ENCODE measurements around the gene NCF1. TPM values are rescaled to one million over a fixed set of nuclear protein-coding genes. Genes with fewer than 3 reads are reported as not detected.
"Not testable (repeated sequence)": the region's sequence is repeated elsewhere in the genome, so short reads cannot be mapped to it uniquely, and the experiment has no call there.

Gene NCF1
- total and polyA plus RNA-seq, 2 of the 4 experiments (the other 2 are of a cell fraction), result not detected

GRCh38 chr7:74753921-74754482, 19.8 kb upstream of the NCF1 start:
- H2AK5ac ChIP-seq (ENCODE audit: low read depth, low read length); H3K9me1 ChIP-seq (ENCODE audit: insufficient read depth, low read length); H3K4me1 ChIP-seq (ENCODE audit: control insufficient read depth, insufficient read depth, low read length); H3K79me1 ChIP-seq (ENCODE audit: low read depth in 1 of 2, low read length in 2 of 2); H3K9ac ChIP-seq (ENCODE audit: low read depth, low read length); H2AK9ac ChIP-seq (replicated peaks; ENCODE audit: low read depth, low read length, poor library complexity); H4K91ac ChIP-seq (ENCODE audit: insufficient read depth, low read depth, low read length); H3K4me2 ChIP-seq (ENCODE audit: low read depth, low read length); POLR2A ChIA-PET (ENCODE audit: unreplicated experiment); intact Hi-C loops (cut with micrococcal nuclease); H3K14ac ChIP-seq (replicated peaks; ENCODE audit: low read depth, low read length); H3K27me3 ChIP-seq (ENCODE audit: control insufficient read depth, insufficient read depth, low read length); in situ Hi-C loops (cut with MboI; ENCODE audit: low sequenced_read_pairs); H2BK20ac ChIP-seq (ENCODE audit: low read depth, low read length); H2BK5ac ChIP-seq (ENCODE audit: low read depth, low read length, poor library complexity, severe bottlenecking); CTCF ChIA-PET; H2BK120ac ChIP-seq (ENCODE audit: low read depth, low read length); H4K5ac ChIP-seq (ENCODE audit: low read depth, low read length); BruUV-seq (replicated peaks); H3K4ac ChIP-seq (ENCODE audit: low read depth, low read length); H4K8ac ChIP-seq (ENCODE audit: low read depth in 2 of 2, low read length in 2 of 2); H3K27ac ChIP-seq (ENCODE audit: insufficient read depth, low read length); ATAC-seq (ENCODE audit: low read depth); H3K4me3 ChIP-seq (ENCODE audit: insufficient read depth, low read depth, low read length); H3K9me3 ChIP-seq (ENCODE audit: control insufficient read depth, insufficient read depth, low read length); H3K18ac ChIP-seq (ENCODE audit: low read depth, low read length); H3K56ac ChIP-seq (ENCODE audit: extremely low read depth, insufficient read depth, low read length); DNase-seq; dilution Hi-C loops (cut with HindIII; ENCODE audit: low sequenced_read_pairs, unreplicated experiment); H3K23ac ChIP-seq (ENCODE audit: low read depth, low read length); H4K20me1 ChIP-seq (ENCODE audit: insufficient read depth, low read length); H3K36me3 ChIP-seq (ENCODE audit: control insufficient read depth, insufficient read depth, low read length); H2BK15ac ChIP-seq (ENCODE audit: low read depth, low read length); H2AFZ ChIP-seq (replicated peaks; ENCODE audit: low read length, poor library complexity): not testable (repeated sequence)
- WGBS, 2 experiments (ENCODE audit: extremely low coverage in 2 of 2, insufficient read length in 1 of 2), result no CpG with 5 or more reads among the region's 9 CpGs

- H3K56ac ChIP-seq (ENCODE audit: extremely low read depth, insufficient read depth, low read length); DNase-seq; H2BK120ac ChIP-seq (ENCODE audit: low read depth, low read length); H2AFZ ChIP-seq (replicated peaks; ENCODE audit: low read length, poor library complexity); H3K14ac ChIP-seq (replicated peaks; ENCODE audit: low read depth, low read length); CTCF ChIA-PET; H2BK5ac ChIP-seq (ENCODE audit: low read depth, low read length, poor library complexity, severe bottlenecking); H4K20me1 ChIP-seq (ENCODE audit: insufficient read depth, low read length); H3K36me3 ChIP-seq (ENCODE audit: control insufficient read depth, insufficient read depth, low read length); POLR2A ChIA-PET (ENCODE audit: unreplicated experiment); H2AK9ac ChIP-seq (replicated peaks; ENCODE audit: low read depth, low read length, poor library complexity); H3K27ac ChIP-seq (ENCODE audit: insufficient read depth, low read length); ATAC-seq (ENCODE audit: low read depth); H2BK15ac ChIP-seq (ENCODE audit: low read depth, low read length); H3K9ac ChIP-seq (ENCODE audit: low read depth, low read length); H4K5ac ChIP-seq (ENCODE audit: low read depth, low read length); H3K27me3 ChIP-seq (ENCODE audit: control insufficient read depth, insufficient read depth, low read length); H2AK5ac ChIP-seq (ENCODE audit: low read depth, low read length); intact Hi-C loops (cut with micrococcal nuclease); H3K9me1 ChIP-seq (ENCODE audit: insufficient read depth, low read length); H3K4me2 ChIP-seq (ENCODE audit: low read depth, low read length); BruUV-seq (replicated peaks); H3K4me3 ChIP-seq (ENCODE audit: insufficient read depth, low read depth, low read length); H4K91ac ChIP-seq (ENCODE audit: insufficient read depth, low read depth, low read length); H3K23ac ChIP-seq (ENCODE audit: low read depth, low read length); H2BK20ac ChIP-seq (ENCODE audit: low read depth, low read length); in situ Hi-C loops (cut with MboI; ENCODE audit: low sequenced_read_pairs); H4K8ac ChIP-seq (ENCODE audit: low read depth in 2 of 2, low read length in 2 of 2); H3K9me3 ChIP-seq (ENCODE audit: control insufficient read depth, insufficient read depth, low read length); H3K4ac ChIP-seq (ENCODE audit: low read depth, low read length); dilution Hi-C loops (cut with HindIII; ENCODE audit: low sequenced_read_pairs, unreplicated experiment); H3K79me1 ChIP-seq (ENCODE audit: low read depth in 1 of 2, low read length in 2 of 2); H3K4me1 ChIP-seq (ENCODE audit: control insufficient read depth, insufficient read depth, low read length); H3K18ac ChIP-seq (ENCODE audit: low read depth, low read length): not testable (repeated sequence)
- no CpG with 5 or more reads among the region's 5 CpGs for WGBS, 2 experiments (ENCODE audit: extremely low coverage in 2 of 2, insufficient read length in 1 of 2)
Observed at GRCh38 chr7:74756673-74757072, 17.1 kb upstream of the NCF1 start.

Data from IMR-90 (cell line).